Measurements from ENCODE around the gene HK1.

DNA sequence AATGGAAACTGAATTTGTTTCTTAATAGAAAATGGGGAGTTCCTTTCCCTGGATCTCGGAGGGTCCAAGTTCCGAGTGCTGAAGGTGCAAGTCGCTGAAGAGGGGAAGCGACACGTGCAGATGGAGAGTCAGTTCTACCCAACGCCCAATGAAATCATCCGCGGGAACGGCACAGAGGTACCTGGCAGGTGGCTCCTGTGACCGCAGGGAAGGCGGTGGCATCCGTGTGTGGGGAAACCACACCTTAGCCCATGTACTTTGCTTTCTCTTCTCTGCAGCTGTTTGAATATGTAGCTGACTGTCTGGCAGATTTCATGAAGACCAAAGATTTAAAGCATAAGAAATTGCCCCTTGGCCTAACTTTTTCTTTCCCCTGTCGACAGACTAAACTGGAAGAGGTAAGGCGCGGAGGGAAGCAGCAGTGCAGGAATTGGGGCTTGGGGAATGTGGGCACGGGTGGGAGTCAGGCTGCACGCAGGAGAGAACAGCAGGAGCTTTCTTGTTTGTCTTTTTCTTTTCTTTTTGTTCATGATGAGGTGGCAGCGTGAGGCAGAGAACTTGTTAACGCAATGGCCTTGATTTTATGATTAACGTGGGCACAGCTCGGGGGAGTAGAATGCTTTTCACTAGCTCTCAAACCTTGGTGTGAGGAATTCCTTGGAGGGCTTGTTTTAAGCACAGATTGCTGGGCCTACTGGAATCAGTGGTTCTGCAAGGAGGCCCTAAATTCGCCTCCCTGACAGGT is 45.4 kb upstream of the HK1 start:
- TF ChIP-seq, protein P1, sequence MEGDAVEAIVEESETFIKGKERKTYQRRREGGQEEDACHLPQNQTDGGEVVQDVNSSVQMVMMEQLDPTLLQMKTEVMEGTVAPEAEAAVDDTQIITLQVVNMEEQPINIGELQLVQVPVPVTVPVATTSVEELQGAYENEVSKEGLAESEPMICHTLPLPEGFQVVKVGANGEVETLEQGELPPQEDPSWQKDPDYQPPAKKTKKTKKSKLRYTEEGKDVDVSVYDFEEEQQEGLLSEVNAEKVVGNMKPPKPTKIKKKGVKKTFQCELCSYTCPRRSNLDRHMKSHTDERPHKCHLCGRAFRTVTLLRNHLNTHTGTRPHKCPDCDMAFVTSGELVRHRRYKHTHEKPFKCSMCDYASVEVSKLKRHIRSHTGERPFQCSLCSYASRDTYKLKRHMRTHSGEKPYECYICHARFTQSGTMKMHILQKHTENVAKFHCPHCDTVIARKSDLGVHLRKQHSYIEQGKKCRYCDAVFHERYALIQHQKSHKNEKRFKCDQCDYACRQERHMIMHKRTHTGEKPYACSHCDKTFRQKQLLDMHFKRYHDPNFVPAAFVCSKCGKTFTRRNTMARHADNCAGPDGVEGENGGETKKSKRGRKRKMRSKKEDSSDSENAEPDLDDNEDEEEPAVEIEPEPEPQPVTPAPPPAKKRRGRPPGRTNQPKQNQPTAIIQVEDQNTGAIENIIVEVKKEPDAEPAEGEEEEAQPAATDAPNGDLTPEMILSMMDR (IDR thresholded peaks at IDR 0.05) = no peak
- no peak for TF ChIP-seq POLR2A (IDR thresholded peaks at IDR 0.05)
